ENCODE measurements around the gene AKR1B15.
A peak's percentile ranks its signal among the peaks of the same experiment; 100 is the strongest.
"Not testable (repeated sequence)": the region's sequence is repeated elsewhere in the genome, so short reads cannot be mapped to it uniquely, and the experiment has no call there.

AKR1B15 gene

DNA sequence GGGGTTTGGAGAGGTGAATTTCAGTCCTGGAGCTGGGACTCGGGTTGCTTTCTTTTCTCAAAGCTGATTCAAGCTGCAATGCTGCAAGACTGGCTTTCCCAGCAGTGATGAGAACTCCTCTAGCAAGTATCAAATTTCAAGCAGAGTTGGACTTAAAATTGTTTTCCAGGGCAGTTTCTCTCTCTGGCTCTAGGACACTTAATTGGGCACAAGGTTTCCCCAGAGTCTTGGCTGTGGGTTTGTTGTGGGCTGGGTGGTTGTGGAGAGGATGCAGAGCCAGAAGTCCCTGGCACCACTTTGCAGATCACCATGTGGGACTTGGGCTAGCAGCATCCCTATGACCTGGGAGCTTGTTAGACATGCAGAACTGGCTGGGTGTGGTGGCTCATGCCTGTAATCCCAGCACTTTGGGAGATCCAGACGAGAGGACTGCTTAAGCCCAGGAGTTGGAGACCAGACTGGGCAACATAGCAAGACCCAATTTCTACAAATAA, 16.8 kb downstream of the AKR1B15 start:
- peak; percentile 39 for DNase-seq

DNA sequence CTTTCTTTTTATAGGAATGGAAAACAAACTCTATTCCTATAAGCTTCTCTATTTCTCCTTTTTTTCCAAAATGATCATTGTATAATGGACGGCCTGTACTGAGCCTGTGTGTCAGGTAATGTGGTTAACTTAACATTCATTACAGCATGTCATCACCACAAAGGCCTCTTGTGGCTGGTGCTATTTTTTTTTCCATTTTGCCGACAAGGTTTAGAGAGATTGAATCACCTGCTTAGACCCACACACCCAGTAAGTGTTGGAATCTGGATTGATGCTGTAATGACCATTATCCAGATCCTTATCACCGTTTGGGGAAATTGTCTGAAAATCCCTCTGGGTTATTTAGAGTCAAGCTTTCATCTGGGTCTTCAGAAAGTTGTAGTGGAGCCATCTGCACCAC, 18.5 kb downstream of the AKR1B15 start:
- no peak for DNase-seq

DNA sequence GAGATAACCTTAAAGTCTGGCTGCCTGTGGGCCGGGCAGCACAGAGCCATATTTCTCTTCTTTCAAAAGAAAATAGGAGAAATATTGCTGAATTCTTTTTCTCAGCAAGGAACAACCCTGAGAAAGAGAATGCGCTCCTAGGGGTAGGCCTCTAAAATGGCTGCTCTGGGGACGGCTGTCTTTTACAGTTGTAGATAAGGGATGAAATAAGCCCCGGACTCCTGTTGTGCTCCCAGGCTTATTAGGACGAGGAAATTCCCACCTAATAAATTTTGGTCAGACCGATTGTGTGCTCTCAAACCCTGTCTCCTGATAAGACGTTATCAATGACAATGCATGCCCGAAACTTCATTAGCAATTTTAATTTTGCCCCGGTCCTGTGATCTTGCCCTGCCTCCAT, 21.1 kb downstream of the AKR1B15 start:
- not testable (repeated sequence) for DNase-seq

DNA sequence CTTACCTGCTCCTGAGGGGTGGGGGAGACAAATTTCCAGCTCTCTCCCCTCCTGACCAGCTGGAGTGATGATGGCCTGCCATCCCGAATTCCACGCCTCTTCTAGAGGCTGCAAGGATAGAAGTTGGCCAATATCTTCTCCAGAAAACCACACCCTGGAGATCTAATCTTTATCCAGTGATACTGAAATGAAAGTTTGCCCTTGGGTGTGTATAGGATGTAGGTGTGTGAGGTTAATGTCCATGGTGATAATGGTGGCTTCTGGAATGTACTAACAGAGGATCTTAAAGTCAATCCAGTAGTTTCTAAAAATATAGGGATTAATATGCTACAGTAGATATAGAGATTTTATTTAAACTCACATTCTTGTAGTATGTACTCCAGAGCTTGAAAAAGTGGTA, 22.2 kb downstream of the AKR1B15 start:
- no peak for DNase-seq

DNA sequence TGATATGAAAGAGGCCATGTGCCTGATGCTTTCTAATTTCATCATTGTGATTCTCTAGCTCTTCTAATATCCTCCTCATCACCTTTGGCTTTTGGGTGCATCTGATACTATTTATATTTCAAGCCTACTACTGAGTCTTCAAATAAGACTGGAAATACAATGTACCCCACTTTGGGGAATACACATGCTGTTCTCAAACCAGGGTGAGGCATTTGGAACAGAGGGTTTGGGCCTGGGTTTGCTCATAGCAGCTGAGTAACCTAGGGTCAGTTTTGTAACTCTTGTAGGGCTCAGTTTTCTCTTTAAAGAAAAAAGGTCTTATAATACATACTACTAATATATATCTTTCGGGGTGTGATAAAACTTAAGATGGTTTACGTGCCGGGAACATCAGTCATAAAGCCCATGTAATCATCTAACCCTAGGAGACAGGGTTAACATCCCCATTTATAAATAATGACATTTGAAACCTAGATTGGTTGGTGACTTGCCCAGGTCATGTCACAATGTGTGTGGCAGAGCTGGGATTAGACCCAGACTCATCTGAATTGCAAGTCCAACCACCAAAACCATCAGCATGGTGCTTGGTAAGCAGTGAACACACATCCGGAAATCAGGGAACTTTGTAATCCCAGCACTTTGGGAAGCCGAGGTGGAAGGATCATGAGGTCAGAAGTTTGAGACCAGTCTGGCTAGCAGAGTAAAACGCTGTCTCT, 23.0 kb downstream of the AKR1B15 start:
- no peak for DNase-seq

DNA sequence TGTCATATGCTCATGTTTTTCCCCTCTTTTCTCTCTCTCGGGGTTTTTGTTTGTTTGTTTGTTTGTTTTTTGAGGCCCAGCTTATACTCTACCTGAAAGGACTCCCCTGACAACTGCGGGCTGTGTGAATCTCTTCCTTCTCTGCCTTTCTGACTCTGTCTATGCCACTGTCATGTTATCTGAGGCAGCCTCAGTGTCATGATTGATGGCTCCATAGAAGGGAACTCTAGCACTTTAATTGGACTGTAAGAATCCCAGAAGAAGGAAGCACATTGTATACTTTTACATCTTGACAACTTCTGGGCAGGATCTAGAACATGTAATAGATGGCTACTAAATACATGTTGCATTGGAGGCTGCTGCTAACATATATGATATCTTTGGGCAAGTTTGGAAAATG, 25.4 kb downstream of the AKR1B15 start:
- DNase-seq: no peak

GRCh38 chr7:134584290-134584689, 35.4 kb downstream of the AKR1B15 start:
- no peak for DNase-seq

- no peak for DNase-seq
Observed at GRCh38 chr7:134585897-134586296, 37.0 kb downstream of the AKR1B15 start.

DNA sequence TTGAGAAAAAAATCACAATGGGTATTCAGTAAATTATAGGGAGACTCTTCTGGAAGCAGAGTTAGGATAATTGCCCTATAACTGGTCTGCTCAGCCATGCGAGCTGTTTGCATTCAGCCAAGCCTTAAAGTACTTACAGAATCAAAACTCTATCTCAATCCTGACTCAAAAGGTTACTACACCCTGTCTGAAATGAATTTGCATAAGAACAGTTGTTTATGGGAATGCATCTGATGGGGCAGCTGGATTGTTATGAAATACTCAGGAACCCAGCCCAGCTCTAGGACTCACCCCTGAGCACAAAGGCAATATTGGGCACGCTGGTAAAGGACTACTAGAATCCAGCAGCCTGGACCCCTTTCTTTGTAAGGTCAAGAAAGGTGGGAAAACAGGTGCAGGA, 38.8 kb downstream of the AKR1B15 start:
- no peak for DNase-seq

DNA sequence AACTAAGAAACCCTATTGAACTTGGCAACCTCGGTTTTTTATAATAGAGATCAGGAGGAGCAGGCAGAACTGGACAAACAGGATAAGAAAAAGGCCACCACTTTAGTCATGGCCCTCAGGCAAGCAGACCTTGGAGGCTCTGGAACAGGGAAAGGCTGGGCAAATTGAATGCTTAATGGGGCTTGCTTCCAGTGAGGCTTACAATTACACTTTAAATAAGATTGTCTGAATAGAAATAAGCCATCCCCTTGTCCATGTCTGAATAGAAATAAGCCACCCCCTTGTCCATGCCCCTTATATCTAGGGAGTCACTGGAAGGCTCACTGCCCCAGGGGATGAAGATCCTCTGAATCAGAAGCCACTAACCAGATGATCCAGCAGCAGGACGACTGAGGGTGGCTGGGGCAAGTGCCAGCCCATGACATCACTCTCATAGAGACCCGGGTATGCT, 40.6 kb downstream of the AKR1B15 start:
- no peak for DNase-seq

GRCh38 chr7:134593530-134594392, 44.9 kb downstream of the AKR1B15 start:
- no peak for DNase-seq

DNA sequence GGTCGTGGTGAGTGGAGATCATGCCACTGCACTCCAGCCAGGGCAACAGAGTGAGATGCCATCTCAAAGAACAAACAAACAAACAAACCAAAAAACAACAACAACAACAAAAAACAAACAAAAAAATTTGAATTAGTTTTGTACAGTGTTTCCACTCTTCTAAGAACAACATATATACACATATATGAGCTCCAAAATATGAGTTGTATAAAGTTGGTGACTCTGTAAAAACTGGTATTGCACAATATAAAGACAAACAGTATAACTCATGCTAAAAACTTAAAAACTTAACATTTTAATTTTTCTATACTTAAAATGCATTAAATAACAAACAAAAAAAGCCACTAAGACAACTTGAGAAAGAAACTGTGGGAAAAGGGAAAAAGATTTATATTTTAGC, 46.0 kb downstream of the AKR1B15 start:
- DNase-seq: no peak

- DNase-seq: no peak
Observed at GRCh38 chr7:134599371-134599770, 50.5 kb downstream of the AKR1B15 start.

- no peak for DNase-seq
Observed at GRCh38 chr7:134601459-134601858, 52.5 kb downstream of the AKR1B15 start.

- DNase-seq: no peak
Observed at GRCh38 chr7:134602881-134603451, 54.1 kb downstream of the AKR1B15 start.

DNA sequence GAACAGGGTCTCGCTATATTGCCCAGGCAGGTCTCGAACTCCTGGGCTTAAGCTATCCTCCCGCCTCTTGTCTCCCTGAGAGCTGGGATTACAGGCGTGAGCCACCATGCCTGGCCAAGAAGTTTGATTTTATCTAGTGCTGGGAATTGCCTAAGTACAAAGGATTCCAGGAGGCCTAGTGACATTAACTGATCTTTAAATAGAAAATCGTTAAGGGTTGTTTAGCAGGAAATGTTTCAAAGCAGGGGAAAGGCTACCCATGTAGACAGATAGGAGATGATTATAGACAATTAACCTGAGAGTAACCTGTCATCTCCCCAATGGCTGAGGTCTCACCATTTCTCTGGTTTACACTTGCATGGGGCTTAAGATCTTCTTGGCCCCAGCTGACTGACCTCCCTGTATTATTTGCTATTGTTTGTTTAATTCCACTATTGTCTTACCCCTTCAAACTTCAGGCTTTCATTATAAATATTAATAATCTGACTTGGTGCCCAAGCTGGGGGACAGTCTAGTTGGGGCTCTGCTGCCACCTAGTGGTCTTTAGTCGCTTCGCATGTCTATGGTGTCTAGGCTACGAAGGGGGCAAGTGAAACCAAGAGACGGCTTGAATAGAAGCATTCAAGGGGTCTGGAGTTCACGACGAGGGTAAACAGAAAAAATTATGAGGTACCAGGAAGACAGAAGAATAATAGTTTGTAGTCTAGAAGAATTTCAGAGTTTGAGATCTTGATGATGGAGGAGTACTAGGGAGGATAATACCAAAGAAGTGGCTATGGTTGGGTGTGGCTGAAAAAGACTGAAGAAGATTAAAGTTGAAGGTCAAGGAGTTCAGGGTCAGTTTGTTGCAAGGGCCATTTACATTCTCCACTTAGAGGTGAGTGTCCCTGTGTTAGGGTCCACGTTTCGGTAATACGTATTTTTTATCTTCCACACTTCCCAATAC, 57.3 kb downstream of the AKR1B15 start:
- DNase-seq: peak; percentile 56

GRCh38 chr7:134611611-134612151, 62.8 kb downstream of the AKR1B15 start:
- DNase-seq: no peak

GRCh38 chr7:134612197-134612596, 63.3 kb downstream of the AKR1B15 start:
- no peak for DNase-seq

DNA sequence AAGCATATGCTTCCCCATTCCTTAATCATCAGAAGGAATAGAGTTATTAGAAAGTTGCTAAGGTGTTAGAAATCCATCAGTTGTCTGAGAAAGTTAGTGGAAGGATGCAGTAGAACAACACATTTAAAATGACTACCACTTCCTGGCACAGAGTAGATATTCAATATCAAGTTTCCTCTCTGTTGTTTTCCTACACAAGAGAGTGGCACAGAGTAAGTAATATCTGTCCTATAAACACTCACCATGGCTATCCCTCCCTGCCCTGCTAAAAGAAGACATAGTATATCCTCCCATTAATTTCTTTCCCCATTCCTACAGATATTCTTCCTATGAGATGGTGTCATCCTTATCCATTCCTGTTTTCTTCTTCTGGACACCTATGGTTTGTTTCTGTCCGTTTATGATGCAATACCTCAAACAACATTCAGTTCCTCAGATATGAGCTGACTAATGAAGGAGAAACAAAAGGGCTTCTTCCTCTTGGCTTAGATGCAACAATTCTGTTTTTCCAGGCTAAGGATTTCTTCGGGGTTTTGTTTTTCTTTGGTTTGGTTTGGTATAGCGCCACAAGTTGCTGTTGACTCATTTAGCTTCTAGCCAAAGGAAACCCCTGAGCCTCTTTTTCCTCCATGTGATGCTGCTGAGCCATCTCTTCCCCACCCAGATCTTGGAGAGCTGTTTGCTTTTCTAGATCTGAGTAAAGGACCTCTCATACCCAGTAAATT, 64.9 kb downstream of the AKR1B15 start:
- DNase-seq: no peak

- no peak for DNase-seq
Observed at GRCh38 chr7:134616611-134617010, 67.7 kb downstream of the AKR1B15 start.

DNA sequence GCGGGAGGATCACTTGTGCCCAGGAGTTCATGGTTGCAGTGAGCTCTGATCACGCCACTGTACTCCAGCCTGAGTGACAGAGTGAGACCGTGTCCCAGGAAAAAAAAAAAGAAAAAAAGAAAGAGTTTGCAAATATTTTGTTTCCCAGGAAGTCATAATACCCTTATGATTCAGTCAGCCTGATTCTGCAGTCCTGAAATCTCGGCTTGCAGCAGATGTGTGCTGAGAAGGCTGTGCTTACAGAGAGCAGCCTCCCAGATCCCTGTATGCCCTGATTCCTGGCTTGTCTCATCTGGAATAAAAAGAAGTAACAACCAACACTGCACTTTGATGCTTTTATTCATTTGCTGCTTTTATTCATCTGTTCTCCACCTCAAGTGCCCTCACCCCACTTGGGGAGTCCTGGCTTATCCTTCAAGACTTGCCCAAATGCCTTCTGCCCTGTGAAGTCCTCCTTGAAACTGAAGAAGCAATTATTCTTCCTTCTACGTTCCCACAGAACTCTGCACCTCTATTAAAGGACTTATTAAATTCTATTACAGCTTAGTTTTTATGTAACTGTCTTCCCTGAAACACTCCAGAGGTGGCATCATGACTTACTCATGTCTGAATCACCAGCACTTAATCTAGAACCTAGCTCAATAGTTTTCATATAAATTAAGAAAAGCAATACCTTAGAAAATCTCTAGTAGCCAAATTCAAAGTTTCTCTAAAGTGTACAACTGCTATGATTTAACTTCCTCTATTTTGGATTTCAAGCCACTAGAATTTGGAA, 70.0 kb downstream of the AKR1B15 start:
- DNase-seq: no peak

Measured in left hindlimb (tissue), 1 donor.